Measurements from ENCODE around the gene MYO3B.

DNA sequence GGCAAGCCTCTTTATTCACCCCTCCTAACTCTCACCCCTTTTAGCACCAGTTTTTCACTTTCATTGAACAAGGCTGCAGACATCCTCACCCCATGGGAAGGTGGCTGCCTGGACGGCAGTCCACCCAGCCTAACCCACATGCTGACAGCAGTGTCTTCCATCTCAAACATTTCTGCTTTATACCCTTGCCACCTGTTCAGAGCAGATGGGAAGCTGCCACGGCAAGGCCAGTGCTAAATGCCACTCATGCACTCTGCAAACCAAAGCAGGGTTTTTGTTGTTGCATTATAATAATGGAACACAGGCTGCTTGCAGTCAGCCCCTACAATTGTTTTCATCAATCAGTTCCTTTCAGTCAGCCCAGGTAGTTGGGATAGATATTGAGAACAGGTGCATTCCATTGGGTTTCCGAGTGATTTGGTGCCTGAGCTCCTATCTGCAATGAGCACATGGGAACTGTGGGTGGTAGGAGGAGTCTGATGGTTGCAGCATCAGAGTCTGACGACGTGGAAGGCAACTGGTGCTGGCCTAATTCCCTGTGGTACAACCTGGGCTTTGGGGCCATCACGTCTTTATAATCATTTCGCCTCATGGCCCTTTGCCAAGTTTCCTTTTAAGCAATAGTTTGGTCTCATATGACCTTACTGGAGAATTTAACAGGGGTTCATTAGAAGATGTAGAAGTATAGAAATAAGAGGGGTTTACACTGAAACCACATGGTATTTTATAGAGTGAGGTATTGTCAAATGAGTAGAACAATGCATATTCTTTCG lies 284.7 kb downstream of the MYO3B start:
- no peak for TF ChIP-seq POLR2A (IDR thresholded peaks at IDR 0.05)
- TF ChIP-seq CTCF (IDR thresholded peaks at IDR 0.05) = no peak
